Right renal pelvis (tissue), 4 donors: Measurements from ENCODE around the gene DNAJB12. TPM values are rescaled to one million over a fixed set of nuclear protein-coding genes. Genes with fewer than 3 reads are reported as not detected.
"Not testable (repeated sequence)": the region's sequence is repeated elsewhere in the genome, so short reads cannot be mapped to it uniquely, and the experiment has no call there.

Experiments
- DNase-seq, 4 donors: peaks; one replicate each; pipeline ENCODE4 v3.0.0-alpha.2; 2013; ENCODE audit warnings: low read depth in 4 of 4, low spot score in 3 of 4, missing footprints in 1 of 4
- polyA plus RNA-seq, 4 donors: library from polyadenylated mRNA; unstranded; fragments of 120-200 nt; gene quantifications; one replicate each; pipeline ENCODE4 v1.2.1, GENCODE V29; 2013; ENCODE audit not compliant: insufficient read length in 4 of 4

DNAJB12 gene
- polyA plus RNA-seq, 4 donors: 33.1 to 39.4 (median 36.9) TPM

DNA sequence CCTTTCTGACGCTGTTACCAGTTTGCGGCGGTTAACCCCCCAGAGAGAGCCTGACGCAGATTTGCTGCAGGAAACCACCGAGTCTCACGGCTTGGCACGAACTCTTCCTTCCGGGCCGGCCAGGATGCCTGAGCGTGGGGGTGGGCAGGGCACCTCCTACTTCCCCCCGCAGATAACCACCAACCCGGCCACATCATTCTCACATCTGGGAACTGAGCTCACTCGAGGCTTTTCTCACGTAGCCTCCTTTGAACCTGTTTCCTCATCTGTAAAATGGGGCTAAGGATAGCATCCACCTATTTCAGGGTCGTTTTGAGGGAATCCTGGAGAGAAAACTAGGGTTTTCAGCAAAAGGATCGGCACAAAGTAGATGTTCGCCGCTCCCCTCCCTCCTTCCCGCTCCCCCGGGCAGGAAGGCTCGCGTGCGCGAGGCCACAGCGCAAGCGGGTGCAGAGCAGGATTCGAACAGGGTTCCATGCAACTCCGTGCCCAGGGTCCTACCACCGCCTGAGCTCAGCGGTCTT, 57.4 kb downstream of the DNAJB12 start:
- no peak for DNase-seq

DNA sequence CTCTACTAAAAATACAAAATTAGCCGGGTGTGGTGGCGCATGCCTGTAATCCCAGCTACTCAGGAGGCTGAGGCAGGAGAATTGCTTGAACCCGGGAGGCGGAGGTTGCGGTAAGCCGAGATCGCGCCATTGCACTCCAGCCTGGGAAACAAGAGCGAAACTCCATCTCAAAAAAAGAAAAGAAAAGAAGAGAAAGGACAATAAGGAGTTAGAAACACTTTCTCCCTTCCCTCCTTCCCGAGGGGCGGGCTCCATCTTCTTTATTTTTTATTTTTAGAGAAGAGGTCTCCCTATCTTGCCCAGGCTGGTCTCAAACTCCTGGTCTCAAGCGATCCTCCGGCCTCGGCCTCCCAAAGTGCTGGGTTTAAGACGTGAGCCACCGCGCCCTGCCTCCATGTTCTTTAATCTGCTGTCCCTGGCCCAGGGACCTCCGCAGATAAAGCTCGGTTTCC, 57.9 kb downstream of the DNAJB12 start:
- DNase-seq: not testable (repeated sequence)

GRCh38 chr10:72295330-72295910, 59.3 kb downstream of the DNAJB12 start:
- DNase-seq: no peak

GRCh38 chr10:72292223-72292691, 62.5 kb downstream of the DNAJB12 start:
- no peak for DNase-seq

- DNase-seq: no peak
Measured at GRCh38 chr10:72291019-72291532, 63.6 kb downstream of the DNAJB12 start.

DNA sequence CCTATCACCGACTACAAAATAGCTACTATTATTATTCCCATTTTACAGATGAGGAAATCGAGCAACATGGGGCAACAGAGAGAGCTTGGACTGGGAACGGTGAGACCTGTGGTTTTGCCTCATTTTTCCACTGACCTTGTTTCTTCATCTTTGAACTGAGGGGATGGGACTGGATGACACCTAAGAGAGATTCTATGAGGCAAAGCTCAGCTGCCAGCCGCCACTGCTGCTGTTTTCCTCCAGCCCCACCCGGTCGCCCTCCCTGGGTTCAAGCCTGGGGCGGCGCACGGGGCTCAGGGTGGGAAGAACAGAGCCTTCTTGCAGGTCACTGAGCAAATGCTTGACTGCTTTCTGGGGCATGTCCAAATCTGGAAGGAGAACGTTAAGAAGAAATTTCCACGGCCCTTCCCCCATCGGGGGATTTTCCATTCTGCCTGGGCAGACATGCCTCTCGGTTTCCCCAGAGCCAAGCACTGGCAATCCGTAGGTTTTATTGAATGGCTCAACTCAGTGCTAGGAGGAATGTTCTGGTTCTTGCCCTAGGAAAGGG, 68.7 kb downstream of the DNAJB12 start:
- no peak for DNase-seq

GRCh38 chr10:72283131-72283530, 71.6 kb downstream of the DNAJB12 start:
- no peak for DNase-seq

Other genes with a start within 250 kb of the DNAJB12 start
- gene ANAPC16, start 138.9 kb downstream of the DNAJB12 start, polyA plus RNA-seq: 100 to 1,000 TPM; 195 to 212 (median 204) TPM
- 10 to 100 TPM; 40.8 to 49.2 (median 47.8) TPM for gene ASCC1, start 138.6 kb downstream of the DNAJB12 start, polyA plus RNA-seq
- 10 to 100 TPM; 45.1 to 88.8 (median 49.4) TPM for gene DDIT4, start 81.0 kb downstream of the DNAJB12 start, polyA plus RNA-seq